HG03025 (cell line): ENCODE measurements around the gene RBP5.

ENCODE experiments used
- ATAC-seq: cut with Tn5 transposase; IDR thresholded peaks from one replicate; pipeline ENCODE4 v1.9.1; 2021; ENCODE audit warnings: mild to moderate bottlenecking, moderate library complexity; ENCODE audit not compliant: unreplicated experiment, low FRiP score

Gene RBP5

DNA sequence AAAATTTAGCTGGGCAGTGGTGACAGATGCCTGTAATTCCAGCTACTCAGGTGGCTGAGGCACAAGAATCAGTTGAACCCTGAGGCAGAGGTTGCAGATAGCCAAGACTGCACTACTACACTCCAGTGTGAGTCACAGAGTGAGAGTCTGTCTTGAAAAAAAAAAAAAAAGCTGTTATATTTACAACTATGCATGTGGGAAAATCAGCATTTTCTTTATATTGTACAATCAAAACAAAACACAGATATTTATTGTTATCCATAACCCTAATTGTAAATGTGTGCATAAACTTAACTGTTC lies 48.9 kb downstream of the RBP5 start:
- ATAC-seq: no peak

DNA sequence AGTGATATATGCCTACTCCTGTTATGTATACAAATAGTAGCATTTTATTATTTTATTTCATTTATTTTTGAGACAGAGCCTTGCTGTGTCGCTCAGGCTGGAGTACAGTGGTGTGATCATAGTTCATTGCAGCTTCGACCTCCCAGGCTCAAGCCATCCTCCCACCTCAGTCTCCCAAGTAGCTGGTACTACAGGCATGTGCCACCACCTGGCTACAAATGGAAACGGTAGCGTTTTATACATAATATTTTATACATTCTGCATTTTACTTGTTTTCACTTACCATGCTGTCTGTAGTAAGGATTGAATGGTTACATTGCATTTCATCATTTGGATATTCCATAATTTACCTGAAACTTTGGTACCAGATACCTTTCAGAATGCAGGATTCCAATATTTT lies 50.5 kb downstream of the RBP5 start:
- no peak for ATAC-seq

DNA sequence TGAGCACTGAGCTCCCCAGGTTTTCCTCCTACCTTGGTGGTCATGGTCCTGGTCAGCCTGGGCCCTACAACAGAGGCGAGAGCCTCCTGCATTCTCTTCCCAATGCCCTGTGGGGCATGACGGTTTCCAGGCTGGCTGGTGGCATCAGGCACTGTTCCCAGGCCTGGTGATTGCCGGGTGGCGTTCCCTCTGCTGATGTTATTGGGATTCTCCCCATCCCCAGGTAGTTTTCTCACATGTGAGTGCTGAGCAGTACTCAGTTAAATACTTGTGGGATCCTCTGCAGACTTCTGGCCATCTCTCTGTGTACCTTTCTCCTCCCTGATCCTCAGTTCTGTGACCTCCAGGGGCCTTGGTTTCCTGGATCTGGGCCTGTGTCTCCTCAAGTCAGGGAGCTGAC lies 52.2 kb downstream of the RBP5 start:
- no peak for ATAC-seq

DNA sequence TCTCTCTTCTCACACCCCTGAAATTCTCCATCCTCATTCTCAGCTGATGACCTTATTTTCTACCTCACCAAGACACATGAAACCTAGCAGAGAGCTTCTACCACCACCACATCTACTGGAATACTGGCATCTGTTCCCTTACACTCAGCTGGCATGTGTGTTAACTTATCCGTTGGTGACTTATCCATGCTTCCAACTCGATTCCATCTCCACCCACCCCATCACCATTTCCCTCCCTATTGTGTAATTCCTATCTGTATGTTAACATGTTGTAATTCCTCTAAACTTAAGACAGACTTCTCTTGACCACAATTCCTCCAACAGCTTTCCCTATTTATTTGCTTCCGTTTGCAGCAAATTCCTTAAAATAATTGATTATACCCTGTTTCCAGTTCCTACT lies 52.8 kb downstream of the RBP5 start:
- ATAC-seq: no peak

DNA sequence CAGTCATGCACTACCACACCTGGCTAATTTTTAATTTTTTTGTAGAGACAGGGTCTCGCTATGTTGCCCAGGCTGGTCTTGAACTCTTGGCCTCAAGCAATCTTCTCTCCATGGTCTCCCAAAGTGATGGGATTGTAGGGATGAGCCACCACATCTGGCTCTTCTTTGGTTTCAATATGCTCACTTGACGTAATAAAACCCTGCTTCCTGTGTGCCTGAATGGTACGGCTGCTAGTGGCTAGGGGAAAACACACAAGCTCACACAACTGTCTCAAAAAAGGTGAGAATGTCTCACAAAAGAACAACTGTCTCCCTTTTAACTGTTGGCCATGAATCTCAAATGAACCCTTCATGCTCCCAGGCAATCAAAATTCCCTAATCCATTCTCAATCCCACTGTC lies 53.2 kb downstream of the RBP5 start:
- ATAC-seq: no peak

DNA sequence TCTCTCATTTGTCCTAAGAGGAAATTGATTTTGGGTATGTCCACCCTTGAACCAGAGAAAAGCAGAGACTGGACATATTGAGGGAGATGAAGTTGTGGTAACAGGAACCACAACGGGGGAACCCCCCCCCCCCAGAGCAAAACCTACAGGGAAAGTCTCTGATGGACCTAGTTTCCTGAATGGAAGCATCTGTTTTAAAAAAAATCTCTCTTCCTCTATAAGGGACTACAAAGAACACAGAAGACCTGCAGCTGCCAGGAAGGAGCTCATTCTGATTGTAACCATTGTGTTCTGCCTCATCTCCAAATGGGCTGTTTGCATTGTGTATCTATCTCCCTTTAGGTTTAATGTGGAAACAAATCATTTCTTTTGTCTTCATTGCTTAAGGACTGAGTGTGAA lies 54.7 kb downstream of the RBP5 start:
- ATAC-seq: no peak
